Gastrocnemius medialis (tissue), 4 donors: Measurements from ENCODE around the gene ARL8B. TPM values are rescaled to one million over a fixed set of nuclear protein-coding genes. Genes with fewer than 3 reads are reported as not detected.

Experiments used
- ATAC-seq, 2 donors: fragments of 150-250 bp; one replicate each; pipeline ENCODE4 v1.9.1; 2016
- DNase-seq, 2 donors: peaks; one replicate each; pipeline ENCODE4 v3.0.0-alpha.2; 2019
- H3K27ac ChIP-seq, 4 donors: fragments of 200-600 bp; sonication (generic); 1 replicate in 1 of 4; 2 replicates in 3 of 4; pipeline ENCODE4 v1.5.1; 2016 to 2018; ENCODE audit warnings: mild to moderate bottlenecking in 2 of 4, moderate library complexity in 1 of 4
- H3K27me3 ChIP-seq, 3 donors: fragments of 200-600 bp; sonication (generic) in 2 of 3; 1 replicate in 1 of 3; 2 replicates in 2 of 3; pipeline versions ENCODE4 v1.5.1 to v1.6.0; 2016 to 2019; ENCODE audit warnings: mild to moderate bottlenecking in 1 of 3, moderate library complexity in 1 of 3
- H3K36me3 ChIP-seq, 2 donors: fragments of 200-600 bp; sonication (generic) in 1 of 2; one replicate each; pipeline ENCODE4 v1.5.1; 2017 to 2018
- H3K4me1 ChIP-seq, 2 donors: fragments of 200-600 bp; sonication (generic) in 1 of 2; one replicate each; pipeline ENCODE4 v1.5.1; 2016 to 2017; ENCODE audit warnings: mild to moderate bottlenecking in 2 of 2
- H3K4me3 ChIP-seq, 4 donors: fragments of 200-600 bp; sonication (generic) in 3 of 4; 1 replicate in 1 of 4; 2 replicates in 3 of 4; pipeline ENCODE4 v1.5.1; 2016 to 2019; ENCODE audit warnings: mild to moderate bottlenecking in 2 of 4
- H3K9me3 ChIP-seq, 3 donors: fragments of 200-600 bp; sonication (generic) in 2 of 3; 1 replicate in 1 of 3; 2 replicates in 2 of 3; pipeline ENCODE4 v1.5.1; 2016 to 2019
- POLR2A ChIP-seq, 2 donors: fragments of 450-650 bp; IDR thresholded peaks; one replicate each; pipeline ENCODE4 v1.6.1; 2017; ENCODE audit warnings: antibody characterized with exemption in 2 of 2, mild to moderate bottlenecking in 2 of 2, moderate library complexity in 2 of 2
- in situ Hi-C, 4 donors: fragments of 200-750 bp; cut with MboI; loops; one replicate each; pipeline versions ENCODE4 v1.15.0 to v1.8.0; 2017; ENCODE audit warnings: low sequenced_read_pairs in 4 of 4
- intact Hi-C: fragments of 100-400 bp; cut with DNase I; formaldehyde crosslinking; loops from one replicate; pipeline ENCODE4 v1.15.1; 2023; ENCODE audit warnings: low total_unique reads
- total RNA-seq, 4 donors: library from RNA; depleted of rRNA; stranded (reverse); fragments of >200 nt; gene quantifications; one replicate each; pipeline versions ENCODE4 v1.1.0 to v1.2.3, GENCODE V29; 2016
- TF ChIP-seq, protein P1 (sequence below), 5 experiments: fragments of 450-650 bp in 3 of 5; fragments of 200-600 bp in 2 of 5; sonication (generic) in 2 of 5; IDR thresholded peaks in 4 of 5; conservative IDR thresholded peaks in 1 of 5; 1 replicate in 4 of 5; 2 replicates in 1 of 5; pipeline ENCODE4 v1.5.1; 2016 to 2019; ENCODE audit warnings: antibody characterized with exemption in 5 of 5, mild to moderate bottlenecking in 3 of 5, moderate library complexity in 3 of 5

Gene ARL8B
- total RNA-seq, 4 donors from 2014 or later, result 69.3 to 198 (median 95.0) TPM

DNA sequence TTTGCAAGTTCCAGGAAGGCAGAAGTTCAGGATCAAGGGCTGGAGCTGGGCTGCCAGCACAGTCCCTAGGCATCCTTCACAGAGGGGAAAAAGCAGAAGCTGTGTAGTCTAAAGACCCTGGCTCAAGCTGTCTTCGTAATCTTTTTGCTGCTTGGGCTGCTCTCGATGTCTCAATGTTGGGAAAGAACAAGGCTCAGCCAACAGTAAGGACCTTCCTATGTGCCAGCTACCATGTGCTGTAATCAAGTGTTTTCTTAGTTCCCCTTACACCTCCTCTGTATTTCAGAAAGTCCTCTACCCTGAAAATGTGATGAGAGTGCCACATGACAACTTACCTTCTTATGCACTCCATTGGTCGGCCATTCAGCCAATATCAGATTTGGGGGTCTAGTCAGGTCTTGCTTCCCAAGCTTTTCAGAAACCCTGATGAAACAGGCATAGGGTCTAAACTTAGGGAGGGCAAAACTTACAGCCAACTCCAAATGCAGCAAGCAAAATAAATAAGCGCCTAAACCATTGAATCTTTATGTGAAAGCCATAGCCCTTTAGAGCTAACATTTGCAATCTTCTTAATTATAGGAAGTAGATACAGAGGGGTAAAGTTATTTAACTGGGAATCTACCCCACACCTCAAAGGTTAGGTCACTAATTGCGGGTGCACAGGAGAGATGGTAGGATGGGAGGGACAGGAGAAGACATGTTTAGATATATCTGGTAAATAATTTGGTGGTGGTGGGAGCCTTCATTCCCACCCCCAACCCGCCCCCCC lies 64.2 kb downstream of the ARL8B start:
- H3K27ac ChIP-seq, result peak overlapping the region; percentile 82 to 88 (median 85)
- in situ Hi-C loops, result loop anchor here in 2 of 4 donors (10.0 to 25.0 kb wide), 2 partner anchors 51 to 199 kb away; partner anchors contain the start of gene BHLHE40 (in 1 of the 2)
- ATAC-seq, result peak; percentile 2 to 17
- peak overlapping the region; percentile 57 to 85 (median 60) for H3K4me3 ChIP-seq
- H3K36me3 ChIP-seq, result peaks cover 0 to 16% of the 10 kb centered on the region in 2 donors
- peak in 1 of 2 donors; percentile 12 for DNase-seq
- TF ChIP-seq POLR2A (IDR thresholded peaks at IDR 0.05), result no peak
- TF ChIP-seq, protein P1, sequence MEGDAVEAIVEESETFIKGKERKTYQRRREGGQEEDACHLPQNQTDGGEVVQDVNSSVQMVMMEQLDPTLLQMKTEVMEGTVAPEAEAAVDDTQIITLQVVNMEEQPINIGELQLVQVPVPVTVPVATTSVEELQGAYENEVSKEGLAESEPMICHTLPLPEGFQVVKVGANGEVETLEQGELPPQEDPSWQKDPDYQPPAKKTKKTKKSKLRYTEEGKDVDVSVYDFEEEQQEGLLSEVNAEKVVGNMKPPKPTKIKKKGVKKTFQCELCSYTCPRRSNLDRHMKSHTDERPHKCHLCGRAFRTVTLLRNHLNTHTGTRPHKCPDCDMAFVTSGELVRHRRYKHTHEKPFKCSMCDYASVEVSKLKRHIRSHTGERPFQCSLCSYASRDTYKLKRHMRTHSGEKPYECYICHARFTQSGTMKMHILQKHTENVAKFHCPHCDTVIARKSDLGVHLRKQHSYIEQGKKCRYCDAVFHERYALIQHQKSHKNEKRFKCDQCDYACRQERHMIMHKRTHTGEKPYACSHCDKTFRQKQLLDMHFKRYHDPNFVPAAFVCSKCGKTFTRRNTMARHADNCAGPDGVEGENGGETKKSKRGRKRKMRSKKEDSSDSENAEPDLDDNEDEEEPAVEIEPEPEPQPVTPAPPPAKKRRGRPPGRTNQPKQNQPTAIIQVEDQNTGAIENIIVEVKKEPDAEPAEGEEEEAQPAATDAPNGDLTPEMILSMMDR (IDR thresholded peaks at IDR 0.05 in 4 of 5, conservative IDR thresholded peaks at IDR 0.05 in 1 of 5), result no peak
- intact Hi-C loops, result loop anchor here (2.0 kb wide), 3 partner anchors 21 to 63 kb away; partner anchors contain the start of gene ARL8B
- H3K27me3 ChIP-seq, result no peaks in the 10 kb centered on the region
- peaks cover 8 to 33% of the 10 kb centered on the region in 2 donors for H3K4me1 ChIP-seq
- H3K9me3 ChIP-seq, result no peaks in the 10 kb centered on the region

DNA sequence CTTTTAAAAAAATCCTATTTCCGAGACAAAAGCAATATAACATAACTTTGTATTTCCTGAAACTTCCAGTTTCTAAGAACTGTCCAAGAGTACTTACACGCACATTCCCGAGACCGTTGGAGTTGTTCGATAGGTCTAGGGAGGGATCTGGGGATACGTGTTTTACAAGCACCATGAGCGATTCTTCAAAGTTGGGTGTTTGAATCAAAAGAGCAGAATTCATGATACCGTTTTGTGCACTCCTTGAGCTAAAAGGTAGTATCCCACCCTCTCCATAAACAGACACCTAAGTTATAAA lies 64.7 kb downstream of the ARL8B start:
- H3K36me3 ChIP-seq, result peaks cover 0 to 10% of the 10 kb centered on the region in 2 donors
- intact Hi-C loops, result loop anchor here (2.0 kb wide), 3 partner anchors 22 to 64 kb away; partner anchors contain the start of gene ARL8B
- peak; percentile 5 to 12 for ATAC-seq
- H3K27me3 ChIP-seq, result no peaks in the 10 kb centered on the region
- no peaks in the 10 kb centered on the region for H3K9me3 ChIP-seq
- peak overlapping the region; percentile 57 to 85 (median 60) for H3K4me3 ChIP-seq
- TF ChIP-seq, protein P1 (IDR thresholded peaks at IDR 0.05 in 4 of 5, conservative IDR thresholded peaks at IDR 0.05 in 1 of 5), result no peak
- no peak for TF ChIP-seq POLR2A (IDR thresholded peaks at IDR 0.05)
- in situ Hi-C loops, result loop anchor here in 2 of 4 donors (10.0 to 25.0 kb wide), 2 partner anchors 52 to 200 kb away; partner anchors contain the start of gene BHLHE40 (in 1 of the 2)
- H3K27ac ChIP-seq, result peak overlapping the region; percentile 82 to 88 (median 85)
- peaks cover 8 to 34% of the 10 kb centered on the region in 2 donors for H3K4me1 ChIP-seq
- no peak for DNase-seq

DNA sequence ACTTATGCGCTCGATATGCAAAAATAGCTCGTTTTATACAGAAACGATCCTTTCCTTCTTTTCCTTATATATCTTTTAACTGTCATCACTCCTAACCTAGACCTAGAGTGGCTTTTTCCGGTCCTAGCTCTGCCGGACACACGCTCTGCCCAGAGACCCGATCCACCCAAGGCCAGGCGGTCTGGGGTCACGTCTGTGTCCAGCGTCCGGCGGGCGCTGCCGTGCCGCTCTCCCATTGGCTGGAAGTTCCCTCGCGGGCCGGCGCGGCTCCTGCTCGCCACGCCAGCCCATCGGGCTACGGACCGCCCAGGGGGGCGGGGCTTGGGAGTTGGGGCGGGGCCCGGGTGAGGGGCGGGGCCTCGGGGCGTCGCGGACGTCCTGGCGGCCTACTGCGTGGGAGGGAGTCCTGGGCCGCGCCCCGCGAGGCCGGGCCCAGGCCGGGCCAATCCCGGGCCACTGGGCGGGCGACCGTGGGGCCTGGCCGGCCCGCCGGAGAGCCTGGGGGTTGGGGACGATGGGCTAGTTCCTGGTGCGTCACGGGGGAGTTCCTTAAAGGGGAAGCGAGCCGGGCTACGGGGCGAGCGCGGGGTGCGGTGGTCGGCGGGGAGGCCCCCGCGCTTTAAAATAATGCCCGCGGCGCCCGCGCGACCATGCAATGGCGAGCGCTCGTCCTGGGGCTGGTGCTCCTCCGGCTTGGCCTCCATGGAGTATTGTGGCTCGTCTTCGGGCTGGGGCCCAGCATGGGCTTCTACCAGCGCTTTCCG lies 65.2 kb downstream of the ARL8B start, which contains the start of gene EDEM1:
Gene EDEM1 (plus strand): TSS at position 552 of the 764 bp plus-strand sequence. CDS start 99 bp downstream, at position 651.
- ATAC-seq (peak; percentile 81), DNase-seq (peak; percentile 93 to 96)
- H3K36me3 ChIP-seq, result peaks cover 0 to 5% of the 10 kb centered on the region in 2 donors
- H3K9me3 ChIP-seq, result no peaks in the 10 kb centered on the region
- intact Hi-C loops (loop anchor here (2.0 kb wide), 3 partner anchors 23 to 65 kb away; partner anchors contain the start of gene ARL8B), in situ Hi-C loops (loop anchor here in 2 of 4 donors (10.0 to 25.0 kb wide), 2 partner anchors 53 to 200 kb away; partner anchors contain the start of gene BHLHE40 (in 1 of the 2))
- peak within 1 kb of the TSS; percentile 93 to 97 (median 96) for H3K27ac ChIP-seq
- TF ChIP-seq, protein P1 (IDR thresholded peaks at IDR 0.05 in 4 of 5, conservative IDR thresholded peaks at IDR 0.05 in 1 of 5), result no peak
- peak; percentile 92 to 96 for TF ChIP-seq POLR2A (IDR thresholded peaks at IDR 0.05)
- peaks cover 13 to 40% of the 10 kb centered on the region in 2 donors for H3K4me1 ChIP-seq
- H3K4me3 ChIP-seq, result peak within 1 kb of the TSS; percentile 85 to 94 (median 90)
- no peaks in the 10 kb centered on the region for H3K27me3 ChIP-seq

DNA sequence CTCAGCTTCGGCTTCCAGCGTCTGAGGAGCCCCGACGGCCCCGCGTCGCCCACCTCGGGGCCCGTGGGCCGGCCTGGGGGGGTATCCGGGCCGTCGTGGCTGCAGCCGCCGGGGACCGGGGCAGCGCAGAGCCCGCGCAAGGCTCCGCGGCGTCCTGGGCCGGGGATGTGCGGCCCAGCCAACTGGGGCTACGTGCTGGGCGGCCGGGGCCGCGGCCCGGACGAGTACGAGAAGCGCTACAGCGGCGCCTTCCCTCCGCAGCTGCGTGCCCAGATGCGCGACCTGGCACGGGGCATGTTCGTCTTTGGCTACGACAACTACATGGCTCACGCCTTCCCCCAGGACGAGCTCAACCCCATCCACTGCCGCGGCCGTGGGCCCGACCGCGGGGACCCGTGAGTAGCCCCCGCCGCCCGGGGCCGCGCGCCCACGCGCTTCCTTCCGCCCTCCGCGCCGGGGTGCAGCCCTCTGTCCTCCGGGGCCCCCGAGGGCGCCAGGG lies 65.9 kb downstream of the ARL8B start:
- TF ChIP-seq, protein P1 (IDR thresholded peaks at IDR 0.05 in 4 of 5, conservative IDR thresholded peaks at IDR 0.05 in 1 of 5), result no peak
- peak in 1 of 2 donors; percentile 32 for TF ChIP-seq POLR2A (IDR thresholded peaks at IDR 0.05)
- Histone ChIP-seq H3K27ac (peak overlapping the region; percentile 93 to 97 (median 96)), H3K36me3 (no peaks in the 10 kb centered on the region), H3K27me3 (no peaks in the 10 kb centered on the region), H3K4me1 (peaks cover 19 to 46% of the 10 kb centered on the region in 2 donors), H3K4me3 (peak overlapping the region; percentile 85 to 94 (median 90)), H3K9me3 (no peaks in the 10 kb centered on the region)
- in situ Hi-C loops, result loop anchor here in 2 of 4 donors (10.0 to 25.0 kb wide), 2 partner anchors 53 to 201 kb away; partner anchors contain the start of gene BHLHE40 (in 1 of the 2)
- DNase-seq, result peak in 1 of 2 donors; percentile 34
- peak; percentile 46 for ATAC-seq
- intact Hi-C loops, result loop anchor here (2.0 kb wide), 3 partner anchors 23 to 65 kb away; partner anchors contain the start of gene ARL8B
